HepG2 (cell line): ENCODE results near the gene COX4I2. TPM values are rescaled to one million over a fixed set of nuclear protein-coding genes. Genes with fewer than 3 reads are reported as not detected.
A peak's percentile ranks its signal among the peaks of the same experiment; 100 is the strongest.

Experiments used
- BORCS8-MEF2B ChIP-seq: sonication (generic); formaldehyde crosslinking; IDR thresholded peaks from 2 replicates; pipeline ENCODE4 v1.8.0; 2022; ENCODE audit warnings: mild to moderate bottlenecking, missing genetic modification reagents
- HES4 ChIP-seq: sonication (generic); formaldehyde crosslinking; IDR thresholded peaks from 2 replicates; pipeline ENCODE4 v1.9.0; 2021; ENCODE audit warnings: mild to moderate bottlenecking, missing genetic modification reagents, borderline replicate concordance
- KAT7 ChIP-seq: IDR thresholded peaks from 2 replicates; pipeline ENCODE4 v1.6.1; 2018; ENCODE audit warnings: borderline replicate concordance, missing compliant biosample characterization
- MAFF ChIP-seq: IDR thresholded peaks from 2 replicates; pipeline ENCODE4 v1.6.1; 2011; ENCODE audit warnings: low read depth, low read length, improper control_type of control experiment
- MIER3 ChIP-seq: IDR thresholded peaks from 2 replicates; pipeline ENCODE4 v1.6.1; 2016; ENCODE audit warnings: missing compliant biosample characterization, borderline replicate concordance
- PRPF4 ChIP-seq: fragments of 200-400 bp; formaldehyde crosslinking; IDR thresholded peaks from 2 replicates; pipeline ENCODE4 v1.6.1; 2016; ENCODE audit warnings: low read length, low read depth; ENCODE audit not compliant: poor library complexity, severe bottlenecking
- SMYD3 ChIP-seq: sonication (generic); formaldehyde crosslinking; IDR thresholded peaks from 2 replicates; pipeline ENCODE4 v1.8.1; 2023; ENCODE audit warnings: mild to moderate bottlenecking, missing genetic modification reagents
- ZNF3 ChIP-seq: IDR thresholded peaks from 2 replicates; pipeline ENCODE4 v1.7.0; 2017; ENCODE audit warnings: inconsistent platforms
- ZNF333 ChIP-seq: sonication (generic); formaldehyde crosslinking; IDR thresholded peaks from 2 replicates; pipeline ENCODE4 v1.4.0; 2020; ENCODE audit warnings: mild to moderate bottlenecking, missing genetic modification reagents, borderline replicate concordance
- ZNF34 ChIP-seq: sonication (generic); formaldehyde crosslinking; IDR thresholded peaks from 2 replicates; pipeline ENCODE4 v1.4.0; 2020; ENCODE audit warnings: mild to moderate bottlenecking, missing genetic modification reagents, borderline replicate concordance
- ZNF569 ChIP-seq: sonication (generic); formaldehyde crosslinking; IDR thresholded peaks from 2 replicates; pipeline ENCODE4 v1.5.0; 2020; ENCODE audit warnings: mild to moderate bottlenecking, missing genetic modification reagents, moderate library complexity, borderline replicate concordance
- polyA plus RNA-seq, 8 experiments: library from polyadenylated mRNA; depleted of rRNA in 3 of 8; stranded (reverse) in 7 of 8; unstranded in 1 of 8; fragments of >200 nt; fragmentation: Illumina TruSeq in 4 of 8; extraction: Trizol in 4 of 8; gene quantifications; 2 replicates each; pipeline versions ENCODE4 v1.2.1 to v1.2.3, GENCODE V29; 2011 to 2016; ENCODE audit warnings: low read depth in 4 of 8, missing spikeins in 1 of 8, mixed read lengths in 1 of 8; ENCODE audit not compliant: insufficient read depth in 1 of 8
- total RNA-seq, 5 experiments: library from RNA; depleted of rRNA; stranded (reverse); fragments of >200 nt; fragmentation: Illumina TruSeq; extraction: Trizol; gene quantifications; 2 replicates each; pipeline ENCODE4 v1.2.3, GENCODE V29; 2016; ENCODE audit warnings: low read depth in 1 of 5
- TF ChIP-seq, protein P1 (sequence below), 2 experiments: sonication (generic) in 1 of 2; formaldehyde crosslinking in 1 of 2; IDR thresholded peaks; 2 replicates each; pipeline versions ENCODE4 v1.4.0 to v1.6.1; 2016 to 2020; ENCODE audit warnings: borderline replicate concordance in 1 of 2, low read depth in 1 of 2, mild to moderate bottlenecking in 1 of 2, missing genetic modification reagents in 1 of 2
- TF ChIP-seq, protein P2 (sequence below): sonication (generic); formaldehyde crosslinking; IDR thresholded peaks from 2 replicates; pipeline ENCODE4 v1.9.0; 2021; ENCODE audit warnings: mild to moderate bottlenecking, missing genetic modification reagents
- TF ChIP-seq, protein P3 (sequence below): sonication (generic); formaldehyde crosslinking; IDR thresholded peaks from 2 replicates; pipeline ENCODE4 v1.4.0; 2020; ENCODE audit warnings: mild to moderate bottlenecking, missing genetic modification reagents

COX4I2 gene
- total and polyA plus RNA-seq, 2 of the 13 experiments (the other 11 are each of a cell fraction or from before 2014, with no cell fraction given): 1.1 TPM; not detected in 1

DNA sequence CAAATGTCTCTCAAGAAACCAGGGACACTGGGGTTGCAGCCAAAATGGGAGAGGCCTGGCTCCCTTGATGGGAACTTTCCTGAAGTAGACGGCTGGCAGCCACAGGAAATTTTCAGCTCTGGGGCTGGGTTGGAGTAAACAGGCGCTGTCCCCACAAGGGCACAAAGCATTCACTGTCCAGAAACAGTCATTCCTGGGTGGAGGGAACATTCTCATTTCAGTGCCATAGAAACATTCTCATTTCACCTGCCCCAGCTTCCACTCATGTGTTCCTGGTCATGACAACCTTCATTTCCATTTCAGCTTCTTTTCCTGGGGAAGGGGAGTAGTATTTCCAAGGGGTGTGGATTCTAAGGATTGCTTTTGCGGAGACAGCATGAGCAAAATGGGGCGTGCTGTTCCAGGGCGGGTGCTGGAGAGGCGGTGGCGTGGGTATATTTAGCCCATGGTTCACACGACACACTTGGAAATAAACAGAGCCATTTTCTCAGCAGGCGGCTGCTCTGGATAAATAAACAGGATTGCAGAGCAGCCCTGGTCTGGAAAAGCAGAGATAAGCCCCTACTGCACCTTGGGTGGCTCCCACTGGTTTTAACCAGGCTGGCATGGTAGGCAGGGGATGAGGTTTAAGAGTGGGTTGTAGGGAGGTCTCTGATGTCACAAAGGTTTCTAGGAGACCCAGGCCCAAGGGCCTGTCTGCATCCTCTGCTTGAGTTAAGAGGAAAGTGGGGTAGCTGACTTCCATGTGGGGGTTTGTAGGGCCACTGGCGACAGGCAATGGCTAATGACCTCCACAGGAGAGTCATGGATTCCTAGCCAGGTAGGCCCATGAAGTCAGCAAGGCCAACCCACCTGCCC, 32.9 kb downstream of the COX4I2 start (continued):
- TF ChIP-seq BORCS8-MEF2B (no peak), ZNF3 (CRISPR knock-in tag) (no peak), ZNF34 (CRISPR knock-in tag) (0 out of 2 replicates have a peak, but pooled peaks have one; percentile 33), MAFF (no peak), MIER3 (CRISPR knock-in tag) (no peak), KAT7 (CRISPR knock-in tag) (no peak), HES4 (CRISPR knock-in tag) (0 out of 2 replicates have a peak, but pooled peaks have one; percentile 59), SMYD3 (CRISPR knock-in tag) (no peak), PRPF4 (peak; percentile 8), ZNF569 (CRISPR knock-in tag) (no peak), ZNF333 (CRISPR knock-in tag) (no peak)
- TF ChIP-seq, protein P1, sequence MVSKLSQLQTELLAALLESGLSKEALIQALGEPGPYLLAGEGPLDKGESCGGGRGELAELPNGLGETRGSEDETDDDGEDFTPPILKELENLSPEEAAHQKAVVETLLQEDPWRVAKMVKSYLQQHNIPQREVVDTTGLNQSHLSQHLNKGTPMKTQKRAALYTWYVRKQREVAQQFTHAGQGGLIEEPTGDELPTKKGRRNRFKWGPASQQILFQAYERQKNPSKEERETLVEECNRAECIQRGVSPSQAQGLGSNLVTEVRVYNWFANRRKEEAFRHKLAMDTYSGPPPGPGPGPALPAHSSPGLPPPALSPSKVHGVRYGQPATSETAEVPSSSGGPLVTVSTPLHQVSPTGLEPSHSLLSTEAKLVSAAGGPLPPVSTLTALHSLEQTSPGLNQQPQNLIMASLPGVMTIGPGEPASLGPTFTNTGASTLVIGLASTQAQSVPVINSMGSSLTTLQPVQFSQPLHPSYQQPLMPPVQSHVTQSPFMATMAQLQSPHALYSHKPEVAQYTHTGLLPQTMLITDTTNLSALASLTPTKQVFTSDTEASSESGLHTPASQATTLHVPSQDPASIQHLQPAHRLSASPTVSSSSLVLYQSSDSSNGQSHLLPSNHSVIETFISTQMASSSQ (IDR thresholded peaks at IDR 0.05; ENCODE audit: low read depth): no peak
- TF ChIP-seq, protein P1 (CRISPR knock-in tag; IDR thresholded peaks at IDR 0.05; ENCODE audit: borderline replicate concordance): 0 out of 2 replicates have a peak, but pooled peaks have one; percentile 15
- TF ChIP-seq, protein P2, sequence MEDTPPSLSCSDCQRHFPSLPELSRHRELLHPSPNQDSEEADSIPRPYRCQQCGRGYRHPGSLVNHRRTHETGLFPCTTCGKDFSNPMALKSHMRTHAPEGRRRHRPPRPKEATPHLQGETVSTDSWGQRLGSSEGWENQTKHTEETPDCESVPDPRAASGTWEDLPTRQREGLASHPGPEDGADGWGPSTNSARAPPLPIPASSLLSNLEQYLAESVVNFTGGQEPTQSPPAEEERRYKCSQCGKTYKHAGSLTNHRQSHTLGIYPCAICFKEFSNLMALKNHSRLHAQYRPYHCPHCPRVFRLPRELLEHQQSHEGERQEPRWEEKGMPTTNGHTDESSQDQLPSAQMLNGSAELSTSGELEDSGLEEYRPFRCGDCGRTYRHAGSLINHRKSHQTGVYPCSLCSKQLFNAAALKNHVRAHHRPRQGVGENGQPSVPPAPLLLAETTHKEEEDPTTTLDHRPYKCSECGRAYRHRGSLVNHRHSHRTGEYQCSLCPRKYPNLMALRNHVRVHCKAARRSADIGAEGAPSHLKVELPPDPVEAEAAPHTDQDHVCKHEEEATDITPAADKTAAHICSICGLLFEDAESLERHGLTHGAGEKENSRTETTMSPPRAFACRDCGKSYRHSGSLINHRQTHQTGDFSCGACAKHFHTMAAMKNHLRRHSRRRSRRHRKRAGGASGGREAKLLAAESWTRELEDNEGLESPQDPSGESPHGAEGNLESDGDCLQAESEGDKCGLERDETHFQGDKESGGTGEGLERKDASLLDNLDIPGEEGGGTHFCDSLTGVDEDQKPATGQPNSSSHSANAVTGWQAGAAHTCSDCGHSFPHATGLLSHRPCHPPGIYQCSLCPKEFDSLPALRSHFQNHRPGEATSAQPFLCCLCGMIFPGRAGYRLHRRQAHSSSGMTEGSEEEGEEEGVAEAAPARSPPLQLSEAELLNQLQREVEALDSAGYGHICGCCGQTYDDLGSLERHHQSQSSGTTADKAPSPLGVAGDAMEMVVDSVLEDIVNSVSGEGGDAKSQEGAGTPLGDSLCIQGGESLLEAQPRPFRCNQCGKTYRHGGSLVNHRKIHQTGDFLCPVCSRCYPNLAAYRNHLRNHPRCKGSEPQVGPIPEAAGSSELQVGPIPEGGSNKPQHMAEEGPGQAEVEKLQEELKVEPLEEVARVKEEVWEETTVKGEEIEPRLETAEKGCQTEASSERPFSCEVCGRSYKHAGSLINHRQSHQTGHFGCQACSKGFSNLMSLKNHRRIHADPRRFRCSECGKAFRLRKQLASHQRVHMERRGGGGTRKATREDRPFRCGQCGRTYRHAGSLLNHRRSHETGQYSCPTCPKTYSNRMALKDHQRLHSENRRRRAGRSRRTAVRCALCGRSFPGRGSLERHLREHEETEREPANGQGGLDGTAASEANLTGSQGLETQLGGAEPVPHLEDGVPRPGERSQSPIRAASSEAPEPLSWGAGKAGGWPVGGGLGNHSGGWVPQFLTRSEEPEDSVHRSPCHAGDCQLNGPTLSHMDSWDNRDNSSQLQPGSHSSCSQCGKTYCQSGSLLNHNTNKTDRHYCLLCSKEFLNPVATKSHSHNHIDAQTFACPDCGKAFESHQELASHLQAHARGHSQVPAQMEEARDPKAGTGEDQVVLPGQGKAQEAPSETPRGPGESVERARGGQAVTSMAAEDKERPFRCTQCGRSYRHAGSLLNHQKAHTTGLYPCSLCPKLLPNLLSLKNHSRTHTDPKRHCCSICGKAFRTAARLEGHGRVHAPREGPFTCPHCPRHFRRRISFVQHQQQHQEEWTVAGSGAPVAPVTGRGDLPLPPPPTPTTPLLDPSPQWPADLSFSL (CRISPR knock-in tag): 0 out of 2 replicates have a peak, but pooled peaks have one; percentile 34
- TF ChIP-seq, protein P3, sequence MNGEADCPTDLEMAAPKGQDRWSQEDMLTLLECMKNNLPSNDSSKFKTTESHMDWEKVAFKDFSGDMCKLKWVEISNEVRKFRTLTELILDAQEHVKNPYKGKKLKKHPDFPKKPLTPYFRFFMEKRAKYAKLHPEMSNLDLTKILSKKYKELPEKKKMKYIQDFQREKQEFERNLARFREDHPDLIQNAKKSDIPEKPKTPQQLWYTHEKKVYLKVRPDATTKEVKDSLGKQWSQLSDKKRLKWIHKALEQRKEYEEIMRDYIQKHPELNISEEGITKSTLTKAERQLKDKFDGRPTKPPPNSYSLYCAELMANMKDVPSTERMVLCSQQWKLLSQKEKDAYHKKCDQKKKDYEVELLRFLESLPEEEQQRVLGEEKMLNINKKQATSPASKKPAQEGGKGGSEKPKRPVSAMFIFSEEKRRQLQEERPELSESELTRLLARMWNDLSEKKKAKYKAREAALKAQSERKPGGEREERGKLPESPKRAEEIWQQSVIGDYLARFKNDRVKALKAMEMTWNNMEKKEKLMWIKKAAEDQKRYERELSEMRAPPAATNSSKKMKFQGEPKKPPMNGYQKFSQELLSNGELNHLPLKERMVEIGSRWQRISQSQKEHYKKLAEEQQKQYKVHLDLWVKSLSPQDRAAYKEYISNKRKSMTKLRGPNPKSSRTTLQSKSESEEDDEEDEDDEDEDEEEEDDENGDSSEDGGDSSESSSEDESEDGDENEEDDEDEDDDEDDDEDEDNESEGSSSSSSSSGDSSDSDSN (CRISPR knock-in tag): no peak
